Astrocyte (in vitro differentiated cells and primary cell): ENCODE data around the gene COPB2.

Experiments used
- CTCF ChIP-seq: IDR thresholded peaks from 2 replicates; pipeline ENCODE4 v1.5.1; 2011; ENCODE audit warnings: low read depth, mild to moderate bottlenecking, inconsistent platforms, low read length, moderate library complexity; ENCODE audit not compliant: insufficient read depth
- EZH2 ChIP-seq: IDR thresholded peaks from 2 replicates; pipeline ENCODE4 v1.6.1; 2012; ENCODE audit warnings: mild to moderate bottlenecking, low read length, inconsistent platforms; ENCODE audit not compliant: insufficient read depth

- no peak for TF ChIP-seq EZH2
- TF ChIP-seq CTCF, result no peak
These were observed at the start of gene COPB2 for GRCh38 chr3:139389552-139390368.
